Raji (cell line): ENCODE data around the gene NHP2.

Experiments used
- POLR2A ChIP-seq: IDR thresholded peaks from 2 replicates; pipeline ENCODE4 v1.6.1; 2011; ENCODE audit warnings: low read depth, low read length, control low read depth; ENCODE audit not compliant: insufficient read depth

NHP2 gene

GRCh38 chr5:178186427-178186826 is 32.7 kb upstream of the NHP2 start:
- TF ChIP-seq POLR2A, result no peak

DNA sequence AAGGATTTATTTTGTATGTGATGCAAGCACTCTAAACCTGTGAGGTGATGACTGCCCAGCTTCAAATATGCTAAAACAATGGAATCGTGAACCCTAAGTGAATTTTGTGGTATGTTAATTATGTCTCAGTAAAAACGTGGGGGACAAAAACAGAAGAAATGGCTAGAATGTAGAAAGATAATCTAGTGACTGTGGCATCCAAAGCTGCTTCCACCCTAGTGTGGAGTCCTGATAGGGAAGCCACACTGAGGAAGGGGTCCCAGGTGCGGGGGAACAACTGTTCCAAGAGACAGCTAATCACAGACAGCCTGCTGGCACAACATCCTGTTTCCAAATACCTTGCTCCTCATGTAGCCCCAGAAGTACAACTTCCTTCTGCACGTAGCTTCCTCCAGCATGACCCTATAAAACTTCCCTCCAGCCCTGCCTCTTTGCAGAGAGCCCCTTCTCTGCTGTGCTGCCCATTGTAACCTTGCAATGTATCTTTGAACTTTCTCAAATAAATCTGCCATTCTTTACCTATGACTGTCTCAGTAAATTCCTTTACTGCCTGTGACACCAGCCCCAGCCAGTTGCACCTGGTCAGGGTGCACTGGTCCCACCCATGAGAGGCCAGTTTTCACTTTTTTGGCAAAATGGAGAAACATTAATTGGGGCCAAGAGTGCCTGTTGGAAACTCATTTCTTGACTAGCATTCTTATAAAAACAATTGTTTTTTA is 28.6 kb upstream of the NHP2 start:
- no peak for TF ChIP-seq POLR2A

DNA sequence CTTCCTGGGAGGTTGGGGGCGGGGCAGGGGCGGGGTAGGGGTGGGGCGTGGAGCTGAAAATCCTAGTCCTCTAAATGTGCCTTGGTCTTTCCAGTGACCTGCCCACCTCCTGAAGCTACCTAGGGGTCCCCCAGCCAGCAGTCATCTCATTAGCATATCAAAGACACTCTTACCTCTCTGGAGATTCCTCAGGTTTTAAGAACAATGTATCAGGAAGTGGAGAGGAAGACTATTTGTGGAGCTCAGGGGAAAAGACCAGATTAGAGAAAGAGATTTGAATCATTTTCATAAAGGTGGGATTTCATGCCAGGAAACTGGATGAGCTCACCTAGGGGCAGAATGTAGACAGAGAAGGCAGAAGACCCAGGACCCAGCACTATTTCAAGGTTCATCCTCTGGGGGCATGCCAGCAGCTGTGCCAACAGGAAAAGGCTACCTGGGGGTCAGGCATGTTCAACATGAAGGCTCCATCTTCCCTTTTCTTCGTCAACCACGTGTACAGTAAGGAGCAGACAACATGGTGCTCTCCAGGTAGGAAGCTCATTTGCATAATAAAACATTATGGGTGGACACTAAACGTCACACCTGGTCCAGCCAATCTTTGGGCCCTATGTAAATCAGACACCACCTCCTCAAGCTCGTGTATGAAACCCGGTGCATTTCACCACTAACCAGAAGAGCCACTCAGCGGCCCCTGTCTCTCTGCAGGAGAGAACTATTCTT is 26.6 kb upstream of the NHP2 start:
- no peak for TF ChIP-seq POLR2A

DNA sequence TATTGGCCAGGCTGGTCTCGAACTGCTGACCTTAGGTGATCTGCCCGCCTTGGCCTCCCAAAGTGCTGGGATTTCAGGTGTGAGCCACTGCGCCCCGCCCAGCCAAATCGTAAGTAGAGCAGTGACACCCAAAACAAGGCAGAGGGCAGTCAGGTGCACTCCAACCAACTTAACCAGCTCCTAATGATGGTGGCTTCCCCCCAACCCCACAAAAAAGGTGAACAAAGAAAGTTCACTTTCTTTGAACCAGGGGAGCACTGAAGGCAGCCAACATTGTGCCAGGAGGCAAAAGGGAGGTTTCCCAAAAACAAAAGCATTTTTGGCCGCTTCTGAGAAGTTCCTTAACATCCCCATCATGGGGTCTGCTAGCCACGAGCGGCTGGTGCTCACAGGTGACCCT is 23.9 kb upstream of the NHP2 start:
- no peak for TF ChIP-seq POLR2A

GRCh38 chr5:178176791-178177190 is 23.1 kb upstream of the NHP2 start:
- no peak for TF ChIP-seq POLR2A

DNA sequence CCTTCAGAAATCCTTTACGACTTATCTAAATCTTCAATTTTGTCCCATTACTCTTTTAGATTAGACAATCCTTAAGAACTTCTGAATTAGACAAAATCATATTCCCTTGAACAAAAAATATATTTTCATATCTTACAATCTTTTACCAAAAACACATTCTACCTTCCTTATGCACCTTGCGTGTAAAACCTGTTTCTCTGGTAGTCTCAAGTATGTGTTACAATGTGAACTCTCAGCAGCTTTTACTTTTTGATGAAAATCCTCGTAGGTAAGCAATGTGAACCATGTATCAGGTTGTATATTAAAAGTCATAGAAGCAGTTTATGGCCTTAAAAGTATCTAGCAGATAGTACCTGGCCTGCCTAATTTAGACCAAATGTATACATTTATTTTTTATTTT is 20.8 kb upstream of the NHP2 start:
- no peak for TF ChIP-seq POLR2A

- TF ChIP-seq POLR2A, result no peak
Measured at GRCh38 chr5:178170455-178170854, 16.8 kb upstream of the NHP2 start.

DNA sequence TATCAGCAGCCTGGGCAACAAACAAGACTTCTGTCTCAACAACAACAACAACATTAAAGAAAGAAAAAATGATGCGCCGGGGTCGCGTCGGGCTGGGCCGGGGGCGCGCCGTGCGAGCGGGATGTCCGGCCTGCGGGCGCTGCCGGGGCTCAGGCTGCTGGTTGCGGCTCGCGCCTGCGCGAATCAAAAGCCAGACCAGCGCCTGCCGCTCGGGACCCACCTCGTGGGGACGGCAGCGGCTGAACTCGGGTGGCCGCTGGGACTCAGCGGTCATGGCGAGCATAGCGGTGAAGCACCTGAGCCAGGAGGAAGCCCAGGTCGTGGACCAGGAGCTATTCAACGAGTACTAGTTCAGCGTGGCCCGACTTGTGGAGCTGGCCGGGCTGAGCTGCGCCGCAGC is 11.9 kb upstream of the NHP2 start:
- no peak for TF ChIP-seq POLR2A

DNA sequence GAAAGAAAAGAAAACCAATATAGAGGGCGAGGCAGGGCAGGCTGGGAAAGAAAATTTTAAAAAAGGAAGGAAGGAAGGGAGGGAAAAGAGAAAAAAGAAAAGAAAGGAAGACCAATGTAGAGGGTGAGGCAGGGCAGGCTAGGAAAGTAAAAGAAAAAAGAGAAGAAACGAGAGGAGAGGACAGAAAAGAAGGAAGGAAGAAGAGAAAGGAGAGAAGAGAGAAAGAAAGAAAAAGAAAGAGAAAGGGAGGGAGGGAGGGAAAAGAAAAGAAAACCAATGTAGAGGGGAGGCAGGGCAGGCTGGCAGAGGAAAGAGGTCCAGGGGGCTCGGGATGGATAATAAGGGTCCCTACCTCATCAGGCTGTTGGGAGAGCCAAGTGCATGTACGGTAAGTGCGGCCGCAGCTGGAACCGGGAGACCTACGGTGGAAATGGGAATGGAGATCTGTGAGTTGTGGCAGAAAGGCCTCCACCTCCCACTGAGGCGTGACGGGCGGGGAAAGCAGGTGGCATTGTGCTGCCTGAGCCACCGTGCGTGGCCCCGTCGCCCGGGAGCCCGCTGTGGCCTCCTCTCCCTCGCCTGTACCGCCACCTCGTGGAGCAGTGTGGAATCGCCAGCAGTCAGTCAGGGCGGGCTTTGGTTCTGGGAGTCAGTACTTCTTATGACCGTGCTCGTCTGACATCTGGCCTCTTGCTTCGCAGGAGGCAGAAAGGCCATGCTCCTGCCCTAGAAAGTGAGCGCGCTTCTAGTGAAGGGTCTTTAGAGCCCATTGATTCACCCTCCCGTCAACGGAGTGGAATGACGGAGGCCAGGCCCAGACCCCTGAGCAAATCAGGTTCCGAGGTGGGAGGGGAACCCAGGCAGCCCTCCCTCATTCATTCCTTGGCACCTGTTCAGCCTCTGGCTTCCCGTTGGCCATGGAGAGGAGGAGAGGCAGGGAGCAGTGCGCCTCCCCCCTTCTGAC is 10.4 kb upstream of the NHP2 start:
- peak; percentile 49 for TF ChIP-seq POLR2A

DNA sequence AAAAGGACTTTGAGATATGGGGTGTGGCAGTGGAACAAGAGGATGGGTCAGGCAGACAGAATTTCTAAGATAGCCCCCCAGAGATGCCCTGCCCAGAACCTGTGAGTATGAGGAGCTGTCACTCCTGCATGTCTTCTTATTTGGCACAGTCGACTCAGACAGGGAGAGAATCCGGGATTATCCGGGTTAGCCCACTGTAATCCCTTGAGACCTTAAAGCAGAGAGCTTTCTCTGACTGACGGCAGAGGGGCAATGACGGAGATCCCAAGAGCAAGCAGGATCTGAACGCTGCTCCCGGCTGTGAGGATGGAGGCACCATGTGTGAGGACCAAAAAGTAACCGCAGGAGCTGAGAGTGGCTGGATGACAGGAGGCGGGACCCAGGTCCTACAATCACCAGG is 8.8 kb upstream of the NHP2 start:
- TF ChIP-seq POLR2A, result no peak

GRCh38 chr5:178160176-178160575 is 6.5 kb upstream of the NHP2 start:
- TF ChIP-seq POLR2A, result no peak

DNA sequence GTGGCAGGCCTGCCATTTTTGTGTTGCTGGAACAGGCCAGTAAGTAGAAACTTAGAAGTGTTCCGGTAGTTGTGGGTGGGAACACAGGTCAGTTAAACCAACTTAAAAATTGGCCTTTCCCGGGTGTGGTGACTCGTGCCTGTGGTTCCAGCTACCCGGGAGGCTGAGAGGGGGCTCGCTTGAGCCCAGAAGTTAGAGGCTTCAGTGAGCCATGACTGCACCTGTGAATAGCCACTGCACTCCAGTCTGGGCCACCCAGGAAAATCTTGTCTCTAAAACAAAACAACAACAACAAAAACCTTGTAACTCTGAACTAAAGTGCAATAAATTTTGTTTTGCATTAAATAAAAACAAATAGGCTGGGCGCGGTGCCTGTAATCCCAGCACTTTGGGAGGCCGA is 1.4 kb upstream of the NHP2 start:
- no peak for TF ChIP-seq POLR2A

GRCh38 chr5:178152491-178153444 is 917 bp downstream of the NHP2 start:
- TF ChIP-seq POLR2A, result no peak

DNA sequence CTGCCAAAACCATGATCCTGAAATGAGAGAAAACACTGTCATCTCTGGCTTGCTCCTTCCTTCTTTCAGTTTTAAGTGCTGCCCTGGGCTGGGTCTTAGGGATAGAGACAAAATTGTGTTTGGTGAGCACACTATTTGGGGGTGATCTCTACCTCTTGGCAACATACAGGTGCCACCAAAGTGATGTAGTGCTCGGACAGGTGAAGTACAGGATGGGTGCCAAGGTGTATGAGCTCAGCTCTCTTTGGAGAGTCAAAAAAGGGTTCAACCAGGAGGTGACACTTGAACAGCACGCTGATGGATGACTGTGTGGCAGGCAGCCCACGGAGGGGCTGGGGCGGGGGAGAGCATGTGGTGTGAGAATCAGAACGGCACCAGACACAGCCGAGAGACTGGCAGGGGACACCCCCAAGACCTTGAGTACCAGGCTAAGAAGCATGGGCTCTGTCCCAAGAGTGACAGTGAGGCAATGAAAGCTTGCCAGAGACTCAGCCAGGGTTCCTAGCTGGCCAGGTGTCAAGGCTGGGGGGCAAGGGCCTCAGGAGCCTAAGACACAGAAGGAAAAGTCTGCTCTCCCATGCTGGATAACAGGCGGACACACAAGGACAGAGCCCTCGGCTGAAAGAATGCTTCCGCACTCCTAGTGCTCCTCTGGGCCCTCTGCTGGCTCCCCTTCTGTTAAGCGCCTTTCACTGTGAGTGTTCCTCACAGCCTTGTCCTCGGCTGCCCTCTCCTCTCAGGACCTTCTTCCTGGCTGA is 2.5 kb downstream of the NHP2 start:
- peak; percentile 30; the same call in 1 of the 2 replicates for TF ChIP-seq POLR2A

GRCh38 chr5:178149199-178149932 is 4.3 kb downstream of the NHP2 start:
- TF ChIP-seq POLR2A, result no peak
